AG04450 (cell line): ENCODE results near the gene OSBPL3. TPM values are rescaled to one million over a fixed set of nuclear protein-coding genes. Genes with fewer than 3 reads are reported as not detected.

Experiments used
- CTCF ChIA-PET: fragments of 300-600, 350-600 bp; formaldehyde crosslinking; extraction: SDS; loops from one replicate; lab custom pipeline; 2022; ENCODE audit warnings: antibody characterized with exemption, inconsistent platforms; lab: Charles Lee
- POLR2A ChIA-PET: fragments of 350-600 bp; formaldehyde crosslinking; extraction: SDS; loops from one replicate; lab custom pipeline; 2021; ENCODE audit warnings: antibody characterized with exemption, inconsistent platforms; lab: Yijun Ruan, JAX
- DNase-seq: peaks from one replicate; pipeline ENCODE4 v3.0.0-alpha.2; 2011; ENCODE audit warnings: low read depth, low spot score
- H3K27ac ChIP-seq: one replicate; pipeline ENCODE4 v1.5.1; 2012; ENCODE audit warnings: low read depth, low read length, control low read depth
- H3K27me3 ChIP-seq: one replicate; pipeline ENCODE4 v1.6.0; 2012; ENCODE audit warnings: low read length; ENCODE audit not compliant: control insufficient read depth, insufficient read depth
- H3K4me3 ChIP-seq: 2 replicates; pipeline ENCODE4 v1.5.1; 2011; ENCODE audit warnings: mild to moderate bottlenecking, low read depth, low read length, control low read depth
- H3K9me3 ChIP-seq: 2 replicates; pipeline ENCODE4 v1.5.1; 2012; ENCODE audit warnings: low read length; ENCODE audit not compliant: control insufficient read depth, insufficient read depth
- CTCF ChIP-seq: IDR thresholded peaks from 2 replicates; pipeline ENCODE4 v1.5.1; 2011; ENCODE audit warnings: low read depth, low read length, control low read depth, inconsistent platforms
- polyA plus RNA-seq: library from polyadenylated mRNA; depleted of rRNA; stranded (reverse); fragments of >200 nt; gene quantifications from 2 replicates; pipeline ENCODE4 v1.2.3, GENCODE V29; 2011

OSBPL3 gene
- polyA plus RNA-seq, 1 experiment, result 37.8 TPM

- CTCF ChIA-PET, result interaction anchor here (1.0 to 9.1 kb wide), 3 partner anchors 12 to 292 kb away, joined by 5 to 278 read pairs (median 7); no protein-coding TSS in a partner anchor
- no peak for DNase-seq
- POLR2A ChIA-PET, result interaction anchor here (0.5 kb wide), 1 partner anchor 97 kb away, joined by 4 read pairs; no protein-coding TSS in a partner anchor
- no peak for TF ChIP-seq CTCF
- H3K27me3 ChIP-seq, result no peaks in the 10 kb centered on the region
- no peaks in the 10 kb centered on the region for H3K9me3 ChIP-seq
- H3K4me3 ChIP-seq, result no peak overlapping the region
- no peak overlapping the region for H3K27ac ChIP-seq
Observed at GRCh38 chr7:24808518-24808917, 171.5 kb downstream of the OSBPL3 start.

GRCh38 chr7:24802300-24802699, 177.7 kb downstream of the OSBPL3 start:
- no peaks in the 10 kb centered on the region for H3K27me3 ChIP-seq
- POLR2A ChIA-PET, result no interaction called here
- CTCF ChIA-PET, result interaction anchor here (1.0 to 6.0 kb wide), 5 partner anchors 10 to 296 kb away, joined by 4 to 100 read pairs (median 10); no protein-coding TSS in a partner anchor
- no peak for DNase-seq
- H3K9me3 ChIP-seq, result no peaks in the 10 kb centered on the region
- no peak overlapping the region for H3K27ac ChIP-seq
- H3K4me3 ChIP-seq, result no peak overlapping the region
- TF ChIP-seq CTCF, result no peak

- Histone ChIP-seq H3K4me3 (no peak overlapping the region), H3K27me3 (no peaks in the 10 kb centered on the region), H3K9me3 (no peaks in the 10 kb centered on the region), H3K27ac (no peak overlapping the region)
- TF ChIP-seq CTCF, result no peak
- CTCF ChIA-PET, result interaction anchor here (1.2 to 6.0 kb wide), 5 partner anchors 10 to 297 kb away, joined by 5 to 100 read pairs (median 10); no protein-coding TSS in a partner anchor
- no peak for DNase-seq
- POLR2A ChIA-PET, result no interaction called here
Observed at GRCh38 chr7:24801883-24802282, 178.1 kb downstream of the OSBPL3 start.

GRCh38 chr7:24800667-24801066, 179.3 kb downstream of the OSBPL3 start:
- Histone ChIP-seq H3K4me3 (no peak overlapping the region), H3K27ac (no peak overlapping the region), H3K27me3 (no peaks in the 10 kb centered on the region), H3K9me3 (no peaks in the 10 kb centered on the region)
- DNase-seq, result no peak
- CTCF ChIA-PET, result interaction anchor here (0.6 to 6.0 kb wide), 5 partner anchors 12 to 298 kb away, joined by 3 to 100 read pairs (median 10); no protein-coding TSS in a partner anchor
- POLR2A ChIA-PET, result no interaction called here
- TF ChIP-seq CTCF, result no peak

GRCh38 chr7:24800073-24800472, 179.9 kb downstream of the OSBPL3 start:
- no peak overlapping the region for H3K27ac ChIP-seq
- no peaks in the 10 kb centered on the region for H3K9me3 ChIP-seq
- ChIA-PET POLR2A (no interaction called here), CTCF (interaction anchor here (1.7 to 6.0 kb wide), 2 partner anchors 12 to 298 kb away, joined by 9 to 100 read pairs; no protein-coding TSS in a partner anchor)
- TF ChIP-seq CTCF, result no peak
- H3K27me3 ChIP-seq, result no peaks in the 10 kb centered on the region
- no peak for DNase-seq
- no peak overlapping the region for H3K4me3 ChIP-seq
